ENCODE measurements around the gene HMBS.
"Not testable (repeated sequence)": the region's sequence is repeated elsewhere in the genome, so short reads cannot be mapped to it uniquely, and the experiment has no call there.

HMBS gene

DNA sequence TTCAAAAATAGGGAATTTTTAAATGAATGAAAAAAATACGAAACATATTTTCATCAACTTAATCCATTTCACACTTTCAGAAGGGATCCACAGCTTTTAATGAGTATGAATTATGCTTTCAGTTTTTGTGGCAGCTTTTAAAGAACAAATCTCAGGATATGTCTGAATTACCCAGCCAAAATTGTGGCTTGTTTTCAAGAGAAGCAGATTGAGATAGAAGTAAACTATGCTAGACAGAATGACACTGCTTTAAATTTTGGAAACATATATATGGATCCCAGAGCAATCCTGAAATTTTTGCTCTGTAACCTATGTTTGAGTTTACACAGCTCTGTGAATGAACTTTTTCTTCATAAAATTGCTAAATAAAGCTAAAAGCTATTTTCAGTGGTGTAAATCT is 34.3 kb downstream of the HMBS start:
- no peak for DNase-seq (ENCODE audit: low read depth)

DNA sequence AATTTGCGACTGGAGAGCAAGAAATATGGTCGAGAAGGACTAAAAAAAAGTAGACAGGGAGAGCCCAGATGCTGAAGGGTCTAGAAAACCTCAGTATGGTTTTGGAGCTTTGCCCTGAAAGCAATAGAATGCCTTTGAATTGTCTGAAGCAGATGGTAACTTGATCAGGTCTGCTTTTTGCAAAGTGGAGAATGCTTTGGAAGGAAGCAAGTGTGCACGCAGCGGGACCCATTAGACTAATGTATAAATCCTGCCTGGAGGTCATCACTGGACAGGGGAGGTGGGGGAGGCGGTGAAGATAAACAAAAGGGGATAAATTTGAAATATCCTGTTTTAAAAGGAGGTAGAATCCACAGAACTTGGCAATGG is 35.9 kb downstream of the HMBS start:
- no peak for DNase-seq (ENCODE audit: low read depth)

DNA sequence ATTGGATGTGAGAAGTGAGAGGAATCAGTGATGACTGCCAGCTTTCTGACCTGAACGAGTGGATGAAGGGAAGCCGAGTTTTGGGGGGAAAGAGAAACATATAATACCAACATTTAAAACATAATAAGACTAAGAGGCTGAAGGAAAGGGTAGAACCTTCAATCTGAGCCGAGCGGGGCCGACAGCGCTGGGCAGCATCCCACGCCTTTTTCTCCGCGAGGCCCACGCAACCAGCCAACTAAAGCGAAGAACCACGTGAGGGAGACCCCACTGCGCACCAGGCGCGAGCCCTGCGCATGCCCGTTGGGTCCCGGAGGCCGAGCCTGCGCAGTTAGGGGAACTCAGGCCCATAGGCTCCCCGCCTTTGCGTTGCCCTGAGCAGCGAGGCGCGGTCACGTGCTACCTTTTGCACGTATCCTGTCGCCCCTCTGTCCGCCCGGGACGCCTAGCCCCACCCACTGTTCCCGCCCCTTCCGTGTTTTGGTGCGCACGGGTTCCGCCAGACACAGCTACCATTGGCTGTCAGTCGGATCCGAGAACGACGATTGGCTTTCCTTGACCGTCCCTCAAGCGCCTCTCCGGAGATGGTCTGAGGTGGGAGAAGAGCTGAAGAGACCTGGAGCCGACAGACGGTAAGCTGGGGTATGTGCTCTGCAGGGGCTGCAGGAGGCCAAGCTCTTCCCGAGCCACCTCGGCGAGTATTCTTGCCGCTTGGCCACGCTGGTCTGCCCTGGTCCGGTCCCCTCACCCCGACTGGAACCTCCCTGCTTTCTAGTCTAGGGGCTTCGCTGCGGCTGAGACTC is 36.5 kb downstream of the HMBS start, which contains the start of gene HINFP:
HINFP (plus strand) TSS at position 573 of the 803 bp plus-strand sequence. CDS start 5,365 bp downstream, outside the sequence.
- peak; percentile 87 for DNase-seq (ENCODE audit: low read depth)

DNA sequence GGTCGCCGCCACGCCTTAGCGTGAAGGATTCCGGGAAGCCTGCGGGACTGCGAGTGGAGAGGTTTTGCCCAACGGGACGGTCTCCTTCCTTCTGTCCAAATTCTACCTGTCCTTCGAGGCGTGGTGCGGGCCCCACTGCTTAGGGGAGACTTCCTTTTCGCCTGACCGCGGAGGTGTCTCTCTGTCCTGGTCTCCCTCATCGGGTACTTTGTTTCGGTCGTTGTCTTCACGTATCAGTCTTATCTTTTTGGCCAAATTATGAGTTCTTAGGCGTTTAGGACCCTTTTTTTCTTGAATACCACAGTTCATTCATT is 37.1 kb downstream of the HMBS start:
- no peak for DNase-seq (ENCODE audit: low read depth)

DNA sequence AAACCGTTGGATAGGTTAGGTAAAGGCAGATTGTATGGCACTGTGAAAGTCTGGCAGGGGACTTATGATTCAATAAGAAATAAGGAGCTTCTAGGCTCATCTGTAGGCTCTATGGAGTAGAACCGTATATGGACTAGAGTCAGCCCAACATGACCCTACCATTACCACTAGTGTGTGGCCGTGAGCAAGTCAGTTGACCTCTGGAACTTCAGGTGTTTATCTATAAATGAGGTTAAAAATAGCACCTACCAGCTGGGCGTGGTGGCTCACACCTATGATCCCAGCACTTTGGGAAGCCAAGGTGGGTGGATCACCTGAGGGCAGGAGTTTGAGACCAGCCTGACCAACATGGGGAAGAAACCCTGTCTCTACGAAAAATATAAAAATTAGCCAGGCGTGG is 41.1 kb downstream of the HMBS start:
- no peak for DNase-seq (ENCODE audit: low read depth)

DNA sequence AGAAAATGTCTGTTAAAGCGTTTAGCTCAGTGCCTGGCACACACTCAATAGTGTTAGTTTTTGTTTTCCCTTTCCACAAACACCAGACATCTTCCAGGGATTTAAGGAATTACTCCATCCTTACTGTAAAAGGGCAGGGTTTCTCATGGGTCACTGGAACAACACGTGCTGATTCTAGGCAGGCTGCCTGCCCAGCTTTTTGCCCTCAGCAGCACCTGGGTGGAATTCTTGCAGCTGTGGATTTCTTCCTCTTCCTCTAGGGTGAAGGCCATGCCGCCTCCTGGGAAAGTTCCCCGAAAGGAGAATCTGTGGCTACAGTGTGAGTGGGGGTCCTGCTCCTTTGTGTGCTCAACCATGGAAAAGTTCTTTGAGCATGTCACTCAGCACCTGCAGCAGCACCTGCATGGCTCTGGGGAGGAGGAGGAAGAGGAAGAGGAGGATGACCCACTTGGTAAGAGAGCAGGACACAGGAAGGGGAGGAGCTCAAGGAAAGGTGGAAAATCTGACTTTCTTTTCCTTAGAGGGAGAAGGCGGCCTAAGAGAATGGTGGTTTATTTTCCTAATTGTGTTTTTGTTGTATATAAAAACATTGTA is 42.1 kb downstream of the HMBS start:
- no peak for DNase-seq (ENCODE audit: low read depth)

DNA sequence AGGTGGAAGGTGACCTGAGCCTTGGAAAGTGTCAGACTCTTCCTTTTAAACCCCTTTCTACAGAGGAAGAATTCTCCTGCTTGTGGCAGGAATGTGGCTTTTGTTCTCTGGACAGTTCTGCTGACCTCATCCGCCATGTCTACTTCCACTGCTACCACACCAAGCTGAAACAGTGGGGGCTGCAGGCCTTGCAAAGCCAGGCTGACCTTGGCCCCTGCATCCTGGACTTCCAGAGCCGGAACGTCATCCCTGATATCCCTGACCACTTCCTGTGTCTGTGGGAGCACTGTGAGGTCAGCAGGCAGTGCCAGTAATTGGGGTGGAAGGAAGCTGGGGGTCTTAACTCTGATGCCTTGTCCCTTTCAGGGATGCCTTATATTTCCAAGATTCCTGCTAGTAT is 46.0 kb downstream of the HMBS start:
- DNase-seq (ENCODE audit: low read depth) = no peak

DNA sequence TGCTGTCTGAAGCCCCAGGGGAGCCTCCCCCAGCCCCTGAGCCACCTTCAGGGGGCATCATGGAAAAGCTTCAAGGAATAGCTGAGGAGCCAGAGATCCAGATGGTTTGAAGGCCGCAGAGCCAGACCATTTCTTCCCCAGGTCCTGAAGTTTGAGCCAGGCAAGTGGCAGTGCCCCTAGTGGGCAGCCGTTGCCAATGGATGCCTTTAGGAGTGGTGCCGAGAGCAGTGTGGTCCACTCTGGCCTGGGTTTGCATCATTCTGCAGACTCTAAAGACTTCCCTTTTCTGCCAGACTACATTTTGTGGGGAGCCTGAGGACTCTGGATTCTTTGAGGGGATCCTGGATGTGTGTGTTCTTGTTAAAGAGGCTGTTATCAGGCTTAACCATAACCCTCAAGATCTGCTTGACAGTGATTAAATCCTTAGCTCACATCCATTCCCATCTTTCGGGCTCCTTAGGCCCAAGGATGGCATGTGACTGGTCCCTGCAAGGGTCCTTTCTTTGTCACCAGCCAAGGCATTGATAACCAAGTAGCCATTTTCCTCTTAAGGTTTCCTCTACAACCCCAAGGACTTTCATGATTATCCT is 49.8 kb downstream of the HMBS start:
- DNase-seq (ENCODE audit: low read depth) = no peak

DNA sequence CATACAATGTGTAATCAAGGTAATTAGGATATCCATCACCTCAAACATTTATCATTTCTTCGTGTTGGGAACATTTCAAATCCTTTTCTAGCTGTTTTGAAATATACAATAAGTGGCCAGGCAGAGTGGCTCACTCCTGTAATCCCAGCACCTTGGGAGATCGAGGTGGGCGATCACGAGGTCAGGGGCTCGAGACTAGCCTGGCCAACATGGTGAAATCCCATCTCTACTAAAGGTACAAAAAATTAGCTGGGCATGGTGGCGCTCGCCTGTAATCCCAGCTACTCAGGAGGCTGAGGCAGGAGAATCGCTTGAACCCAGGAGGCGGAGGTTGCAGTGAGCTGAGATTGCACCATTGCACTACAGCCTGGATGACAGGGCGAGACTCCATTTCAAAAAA is 54.6 kb downstream of the HMBS start:
- DNase-seq (ENCODE audit: low read depth) = not testable (repeated sequence)
